Activated naive CD4-positive, alpha-beta T cell treated with anti-CD3 and anti-CD28 coated beads, Interleukin-2, amount 10 ng/mL, durations not matched to agents 7 days and 5 days (primary cell): ENCODE data around the gene PAX3.

Experiments
- CTCF ChIA-PET: fragments of 350-600 bp; sonication (Branson Sonifier 250); formaldehyde crosslinking; loops from one replicate; lab custom pipeline; 2021; ENCODE audit warnings: antibody characterized with exemption; lab: Charles Lee
- DNase-seq: peaks from one replicate; pipeline ENCODE4 v3.0.0-alpha.2; 2020
- H3K27ac Mint-ChIP-seq: one replicate; pipeline ENCODE4 v1.8.0; 2021; ENCODE audit warnings: mild to moderate bottlenecking, moderate library complexity, mixed read lengths
- H3K27me3 Mint-ChIP-seq: one replicate; pipeline ENCODE4 v1.8.0; 2021; ENCODE audit warnings: mild to moderate bottlenecking, mixed read lengths
- H3K36me3 Mint-ChIP-seq: one replicate; pipeline ENCODE4 v1.8.0; 2021; ENCODE audit warnings: mixed read lengths
- H3K4me1 Mint-ChIP-seq: one replicate; pipeline ENCODE4 v1.8.0; 2021; ENCODE audit warnings: mixed read lengths
- H3K4me3 Mint-ChIP-seq: one replicate; pipeline ENCODE4 v1.8.0; 2021; ENCODE audit warnings: mild to moderate bottlenecking, moderate library complexity, mixed read lengths
- H3K9me3 Mint-ChIP-seq: one replicate; pipeline ENCODE4 v1.8.0; 2021; ENCODE audit warnings: mixed read lengths

PAX3 gene

GRCh38 chr2:222288590-222289277 is 10.1 kb downstream of the PAX3 start:
- Mint-ChIP-seq H3K27me3 (peaks cover 54% of the 10 kb centered on the region), H3K4me1 (peaks cover 2% of the 10 kb centered on the region), H3K9me3 (no peaks in the 10 kb centered on the region), H3K27ac (no peak overlapping the region), H3K4me3 (no peak overlapping the region), H3K36me3 (peaks cover 2% of the 10 kb centered on the region)
- DNase-seq, result no peak
- CTCF ChIA-PET, result interaction anchor here (1.7 kb wide), 1 partner anchor 29 kb away, joined by 6 read pairs; no protein-coding TSS in a partner anchor

DNA sequence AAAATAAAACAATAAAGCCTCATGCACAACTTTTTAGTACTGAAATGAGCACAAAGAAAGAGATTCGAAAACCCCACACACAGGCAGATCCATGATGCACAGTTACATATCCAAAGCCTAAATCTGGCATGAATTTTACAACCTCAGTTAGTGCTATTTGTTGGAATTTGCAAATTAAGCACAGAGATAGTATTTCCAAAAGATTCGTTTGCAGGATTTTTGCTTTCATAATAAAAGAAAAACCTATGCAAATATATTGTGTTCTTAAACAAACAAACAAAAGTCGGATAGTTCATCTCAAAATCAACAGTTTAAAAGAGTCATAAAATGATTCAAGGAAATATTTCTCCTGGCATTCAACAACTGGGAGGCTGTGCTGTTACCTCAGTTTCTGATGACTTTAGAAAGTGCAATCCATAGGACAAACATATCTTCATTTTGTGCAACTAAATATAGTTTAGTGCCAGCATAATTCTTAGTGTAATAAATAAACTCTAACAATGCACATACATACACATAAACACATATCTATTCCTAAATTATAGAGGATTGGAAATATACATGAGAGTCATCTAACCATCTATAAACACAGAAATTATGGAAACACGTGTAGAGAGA is 10.8 kb downstream of the PAX3 start:
- no peaks in the 10 kb centered on the region for H3K9me3 Mint-ChIP-seq
- H3K4me1 Mint-ChIP-seq, result peaks cover 2% of the 10 kb centered on the region
- H3K27me3 Mint-ChIP-seq, result peaks cover 51% of the 10 kb centered on the region
- no peak for DNase-seq
- CTCF ChIA-PET, result interaction anchor here (1.7 kb wide), 1 partner anchor 30 kb away, joined by 6 read pairs; no protein-coding TSS in a partner anchor
- peaks cover 2% of the 10 kb centered on the region for H3K36me3 Mint-ChIP-seq
- H3K27ac Mint-ChIP-seq, result no peak overlapping the region
- H3K4me3 Mint-ChIP-seq, result no peak overlapping the region

DNA sequence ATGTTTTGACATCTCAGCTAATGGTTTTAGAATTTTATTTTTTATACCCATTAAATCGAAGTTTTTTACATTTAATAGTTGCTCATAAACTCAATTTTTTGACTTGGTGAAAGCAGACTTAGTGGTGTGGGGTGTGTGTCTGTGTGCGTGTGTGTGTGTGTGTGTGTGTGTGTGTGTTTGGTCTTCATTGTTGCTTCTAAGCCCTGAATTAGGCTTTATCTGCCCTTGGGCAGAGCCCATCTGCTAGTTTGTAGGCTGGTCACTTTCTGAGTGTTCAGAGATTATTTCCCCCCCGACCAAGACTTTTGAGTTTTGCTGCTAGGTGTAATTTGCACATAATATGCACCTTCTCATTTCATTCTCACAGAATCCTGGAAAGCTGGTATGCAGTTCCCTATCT is 14.3 kb downstream of the PAX3 start:
- no peak overlapping the region for H3K4me3 Mint-ChIP-seq
- CTCF ChIA-PET, result no interaction called here

DNA sequence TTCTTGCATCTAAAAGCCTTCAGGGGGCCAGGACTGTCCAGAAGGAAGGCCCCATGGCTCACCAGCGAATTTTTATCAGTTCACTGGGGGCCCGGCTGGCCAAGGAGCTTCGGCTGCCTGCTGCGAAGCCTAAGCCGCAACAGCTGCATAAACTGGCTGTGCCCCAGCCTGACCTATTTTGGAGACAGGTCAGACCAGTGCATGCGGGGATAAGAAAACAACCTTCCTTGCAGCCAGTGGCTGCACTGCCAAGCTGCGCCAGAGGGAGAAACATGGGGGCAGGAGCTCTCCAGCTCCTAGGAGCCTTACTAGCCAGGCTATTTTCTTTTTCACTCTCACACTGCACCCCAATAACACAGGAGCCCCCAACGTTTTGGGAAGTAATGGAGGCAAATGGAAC is 15.2 kb downstream of the PAX3 start:
- Mint-ChIP-seq H3K27ac (no peak overlapping the region), H3K36me3 (no peaks in the 10 kb centered on the region), H3K4me1 (no peaks in the 10 kb centered on the region), H3K27me3 (peaks cover 21% of the 10 kb centered on the region), H3K9me3 (no peaks in the 10 kb centered on the region), H3K4me3 (no peak overlapping the region)
- no peak for DNase-seq
- CTCF ChIA-PET, result no interaction called here

More for the DNA sequence above, 14.3 kb downstream of the PAX3 start:
- Mint-ChIP-seq H3K9me3 (no peaks in the 10 kb centered on the region), H3K4me1 (no peaks in the 10 kb centered on the region), H3K27ac (no peak overlapping the region), H3K36me3 (no peaks in the 10 kb centered on the region), H3K27me3 (peaks cover 24% of the 10 kb centered on the region)
- no peak for DNase-seq

DNA sequence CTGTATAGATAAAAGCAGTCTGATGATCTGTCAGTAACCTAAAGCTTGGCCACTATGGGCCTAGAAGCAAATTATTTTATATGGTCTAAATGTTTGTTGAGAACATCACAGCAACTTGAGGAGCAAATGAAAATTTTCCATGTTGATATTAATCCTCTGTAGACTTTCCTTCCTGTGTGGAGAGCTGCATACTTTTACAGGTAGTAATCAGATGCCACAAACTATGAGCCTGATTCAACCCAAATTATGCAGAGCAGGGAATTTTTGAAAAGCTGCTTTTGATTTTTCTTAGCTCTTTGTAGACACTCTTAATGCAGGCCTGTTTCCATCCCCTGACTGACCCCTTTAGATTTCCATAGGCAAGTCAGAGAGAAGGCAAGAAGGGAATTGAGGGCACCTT is 17.3 kb downstream of the PAX3 start:
- H3K4me3 Mint-ChIP-seq, result no peak overlapping the region
- H3K9me3 Mint-ChIP-seq, result no peaks in the 10 kb centered on the region
- no peak for DNase-seq
- peaks cover 19% of the 10 kb centered on the region for H3K27me3 Mint-ChIP-seq
- H3K4me1 Mint-ChIP-seq, result no peaks in the 10 kb centered on the region
- CTCF ChIA-PET, result no interaction called here
- no peak overlapping the region for H3K27ac Mint-ChIP-seq
- H3K36me3 Mint-ChIP-seq, result no peaks in the 10 kb centered on the region

GRCh38 chr2:222280795-222281194 is 18.0 kb downstream of the PAX3 start:
- Mint-ChIP-seq H3K27me3 (peaks cover 23% of the 10 kb centered on the region), H3K4me3 (no peak overlapping the region), H3K9me3 (no peaks in the 10 kb centered on the region), H3K27ac (no peak overlapping the region), H3K4me1 (no peaks in the 10 kb centered on the region), H3K36me3 (no peaks in the 10 kb centered on the region)
- CTCF ChIA-PET, result no interaction called here
- no peak for DNase-seq

DNA sequence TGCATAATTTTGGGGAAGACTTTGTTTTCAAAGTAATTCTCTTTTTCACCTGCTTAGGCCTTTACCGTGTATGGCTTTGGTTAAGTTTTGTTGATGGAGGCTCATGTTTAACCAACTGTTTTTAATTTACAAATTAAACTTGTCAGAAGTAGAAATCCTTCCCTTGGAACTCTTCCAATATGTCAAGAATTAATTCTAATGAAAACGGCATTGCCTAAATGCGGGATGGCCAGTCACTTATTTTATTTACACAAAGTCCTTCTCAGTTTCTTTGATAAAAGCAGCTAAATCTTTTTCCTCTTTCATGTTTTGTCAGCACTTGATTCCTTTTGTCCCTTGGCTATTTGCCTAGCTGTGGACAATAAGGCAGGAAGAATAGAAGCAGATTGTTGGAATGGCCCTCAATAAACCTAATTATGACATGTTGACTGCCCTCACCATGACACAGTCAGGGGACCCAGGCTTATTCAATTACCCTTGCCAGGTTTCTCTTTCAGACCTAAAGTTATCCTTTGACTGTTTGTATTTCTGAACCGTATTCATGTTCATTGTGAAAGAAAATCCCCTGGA is 26.3 kb downstream of the PAX3 start:
- Mint-ChIP-seq H3K27ac (no peak overlapping the region), H3K27me3 (peaks cover 9% of the 10 kb centered on the region), H3K9me3 (no peaks in the 10 kb centered on the region), H3K4me1 (no peaks in the 10 kb centered on the region), H3K4me3 (no peak overlapping the region), H3K36me3 (no peaks in the 10 kb centered on the region)
- CTCF ChIA-PET, result no interaction called here
- no peak for DNase-seq

DNA sequence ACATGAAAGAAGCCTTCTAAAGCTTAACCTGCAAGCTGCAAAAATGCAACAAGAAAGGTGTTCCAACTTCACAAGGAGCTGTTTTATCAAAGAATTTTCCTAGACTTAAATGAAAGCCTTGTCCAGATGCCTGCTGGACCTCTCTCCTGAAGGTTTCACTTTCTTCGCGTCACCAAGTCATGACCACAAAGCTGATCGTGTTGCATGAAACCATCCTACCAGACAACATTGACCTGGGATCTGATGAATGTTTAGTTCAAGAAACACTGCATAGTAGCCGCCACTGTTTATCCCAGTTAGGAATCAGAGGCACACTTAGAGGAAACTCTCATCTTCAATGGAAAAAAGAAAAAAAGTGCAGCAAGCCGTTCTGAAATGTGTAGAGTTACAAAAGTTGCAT is 26.9 kb downstream of the PAX3 start:
- Mint-ChIP-seq H3K4me1 (no peaks in the 10 kb centered on the region), H3K27ac (no peak overlapping the region), H3K9me3 (no peaks in the 10 kb centered on the region), H3K27me3 (peaks cover 9% of the 10 kb centered on the region), H3K4me3 (no peak overlapping the region), H3K36me3 (no peaks in the 10 kb centered on the region)
- CTCF ChIA-PET, result no interaction called here
- DNase-seq, result no peak

DNA sequence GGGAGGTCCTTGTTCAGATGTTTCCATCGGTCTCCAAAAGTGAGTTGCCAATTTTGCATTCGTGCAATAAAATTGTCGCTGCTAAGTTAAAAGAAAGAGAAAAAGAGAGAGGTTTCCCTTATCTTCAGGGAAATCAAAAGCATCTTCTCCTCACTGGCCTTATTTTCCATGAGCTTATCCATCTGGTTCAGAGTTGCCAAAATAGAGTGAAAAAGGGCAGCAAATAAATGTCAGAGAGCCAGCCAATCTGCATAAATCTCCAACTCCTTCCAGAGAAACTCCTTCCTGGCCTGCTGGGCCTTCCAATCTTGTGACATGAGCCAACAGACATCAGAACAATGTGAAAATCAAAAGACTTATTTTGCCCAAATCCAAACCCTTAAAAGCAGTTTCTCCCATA is 28.4 kb downstream of the PAX3 start:
- CTCF ChIA-PET, result no interaction called here
- no peak for DNase-seq

DNA sequence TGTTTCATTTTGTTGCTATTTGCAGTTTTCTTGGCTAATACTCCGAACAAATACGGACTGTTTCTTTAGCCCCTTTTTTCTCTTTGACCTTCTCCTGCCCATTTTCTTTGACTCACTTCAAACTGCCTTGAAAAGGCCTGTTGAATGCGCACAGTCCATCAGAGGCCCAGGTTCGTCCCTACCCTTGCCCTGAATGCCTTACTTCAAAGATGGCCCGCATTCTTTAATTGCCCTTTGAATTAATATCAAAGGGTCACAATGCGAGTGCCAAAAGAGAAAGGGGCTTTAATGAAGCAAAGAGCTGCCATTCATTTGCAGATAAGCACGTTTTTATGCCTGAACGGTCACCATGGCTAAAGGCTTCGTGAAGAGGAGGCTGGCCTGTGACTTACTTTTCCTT is 29.7 kb downstream of the PAX3 start:
- Mint-ChIP-seq H3K27ac (peak overlapping the region; percentile 11), H3K9me3 (no peaks in the 10 kb centered on the region)

More for the DNA sequence above, 28.4 kb downstream of the PAX3 start:
- Mint-ChIP-seq H3K4me3 (no peak overlapping the region), H3K4me1 (no peaks in the 10 kb centered on the region), H3K27ac (no peak overlapping the region), H3K9me3 (no peaks in the 10 kb centered on the region), H3K36me3 (no peaks in the 10 kb centered on the region), H3K27me3 (peaks cover 4% of the 10 kb centered on the region)

GRCh38 chr2:222268311-222268990 is 30.3 kb downstream of the PAX3 start:
- H3K9me3 Mint-ChIP-seq, result no peaks in the 10 kb centered on the region
- no peak for DNase-seq
- H3K4me1 Mint-ChIP-seq, result no peaks in the 10 kb centered on the region
- no peak overlapping the region for H3K4me3 Mint-ChIP-seq
- CTCF ChIA-PET, result no interaction called here
- H3K27me3 Mint-ChIP-seq, result peaks cover 4% of the 10 kb centered on the region
- no peak overlapping the region for H3K27ac Mint-ChIP-seq
- no peaks in the 10 kb centered on the region for H3K36me3 Mint-ChIP-seq

More for the DNA sequence above, 29.7 kb downstream of the PAX3 start:
- Mint-ChIP-seq H3K36me3 (no peaks in the 10 kb centered on the region), H3K4me1 (no peaks in the 10 kb centered on the region), H3K4me3 (no peak overlapping the region), H3K27me3 (peaks cover 4% of the 10 kb centered on the region)
- CTCF ChIA-PET, result no interaction called here
- no peak for DNase-seq

- DNase-seq, result no peak
- Mint-ChIP-seq H3K4me3 (no peak overlapping the region), H3K36me3 (no peaks in the 10 kb centered on the region), H3K27me3 (peaks cover 4% of the 10 kb centered on the region), H3K9me3 (no peaks in the 10 kb centered on the region), H3K4me1 (no peaks in the 10 kb centered on the region), H3K27ac (no peak overlapping the region)
- CTCF ChIA-PET, result no interaction called here
These were observed 33.9 kb downstream of the PAX3 start for GRCh38 chr2:222264791-222265320.

DNA sequence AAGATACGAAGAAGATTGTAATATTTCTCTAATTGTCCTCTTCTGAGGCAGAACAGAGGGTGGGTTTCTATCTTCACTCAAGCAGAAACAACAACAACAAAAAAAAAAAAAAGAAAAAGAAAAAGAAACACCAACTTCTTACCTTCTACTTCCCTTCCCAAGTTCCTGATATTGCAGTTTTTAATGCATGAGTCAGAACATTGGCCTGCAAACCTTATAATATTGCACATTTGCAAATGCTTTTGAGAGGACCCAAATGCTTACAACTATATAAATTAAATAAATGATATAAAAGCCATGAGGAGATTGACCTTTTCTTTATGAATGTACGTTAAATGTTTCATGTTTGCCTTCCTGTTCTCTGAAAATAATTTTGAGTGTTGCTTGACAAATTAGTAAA is 37.3 kb downstream of the PAX3 start:
- H3K27ac Mint-ChIP-seq, result no peak overlapping the region
- no peak for DNase-seq
- H3K4me1 Mint-ChIP-seq, result no peaks in the 10 kb centered on the region
- CTCF ChIA-PET, result no interaction called here
- H3K36me3 Mint-ChIP-seq, result no peaks in the 10 kb centered on the region
- H3K4me3 Mint-ChIP-seq, result no peak overlapping the region
- peaks cover under 1% of the 10 kb centered on the region for H3K27me3 Mint-ChIP-seq
- H3K9me3 Mint-ChIP-seq, result no peaks in the 10 kb centered on the region

- Mint-ChIP-seq H3K9me3 (no peaks in the 10 kb centered on the region), H3K27ac (no peak overlapping the region), H3K4me3 (no peak overlapping the region), H3K36me3 (no peaks in the 10 kb centered on the region), H3K27me3 (peaks cover 4% of the 10 kb centered on the region), H3K4me1 (no peaks in the 10 kb centered on the region)
- CTCF ChIA-PET, result no interaction called here
- DNase-seq, result no peak
These were observed 41.2 kb downstream of the PAX3 start for GRCh38 chr2:222257645-222258044.
